PC-3 (cell line): ENCODE data around the gene PLAGL1.

Experiments used
- CTCF ChIP-seq: fragments of 300-600 bp; sonication (generic); conservative IDR thresholded peaks from 2 replicates; pipeline ENCODE4 v1.5.1; 2017; ENCODE audit warnings: antibody characterized with exemption, low read depth, mild to moderate bottlenecking, low read length
- EZH2phosphoT487 ChIP-seq: fragments of 300-600 bp; sonication (generic); IDR thresholded peaks from 2 replicates; pipeline ENCODE4 v1.6.1; 2018; ENCODE audit warnings: mild to moderate bottlenecking, antibody characterized with exemption, low read length, borderline replicate concordance

DNA sequence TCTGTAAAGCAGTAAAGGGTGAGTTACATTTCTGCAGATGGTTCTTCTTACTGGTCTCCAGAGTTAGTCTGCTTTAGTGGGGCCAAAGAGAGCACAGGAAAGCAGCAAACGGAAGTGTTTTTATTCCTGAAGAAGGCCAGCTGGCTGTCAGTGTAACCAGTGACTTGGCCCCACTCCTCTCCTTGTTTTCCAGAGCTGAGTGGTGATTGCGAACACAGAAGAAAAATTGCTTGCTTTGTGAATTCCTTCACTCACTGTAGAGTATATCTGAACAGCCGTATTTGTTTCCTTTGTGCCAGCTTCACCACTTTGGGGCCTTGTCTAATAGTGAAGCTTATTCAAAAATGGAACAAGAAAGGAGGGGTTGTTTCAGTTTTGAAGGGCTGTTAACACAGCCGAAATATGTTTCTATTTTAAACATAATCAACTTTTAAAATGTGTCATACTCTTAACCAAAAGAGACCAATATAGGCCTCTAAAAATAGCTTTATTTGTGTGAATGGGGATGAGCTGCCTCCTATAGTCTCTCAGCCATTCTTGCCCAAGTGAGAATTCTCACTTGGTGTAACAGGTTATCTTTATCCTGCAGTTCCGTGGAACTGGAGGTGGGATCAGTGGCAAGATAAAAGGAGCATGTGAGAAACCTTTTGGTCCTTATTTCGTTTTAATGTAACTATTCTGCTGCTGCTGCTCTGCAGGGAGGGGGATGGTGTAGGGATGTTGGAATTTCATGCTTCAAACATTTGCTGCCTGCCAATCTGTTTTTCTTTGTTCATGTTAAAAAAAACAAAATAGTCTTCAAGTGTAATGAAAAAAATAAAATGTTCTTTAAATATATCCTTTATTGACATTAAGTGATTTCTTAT lies 105.9 kb downstream of the PLAGL1 start:
- TF ChIP-seq CTCF (no peak), EZH2phosphoT487 (no peak)
